Neural cell (in vitro differentiated cells): ENCODE data around the gene RETREG1.

Source experiments
- MXI1 ChIP-seq: fragments of 450-650 bp; conservative IDR thresholded peaks from 2 replicates; pipeline ENCODE4 v1.6.1; 2014; ENCODE audit warnings: antibody characterized with exemption, mild to moderate bottlenecking; ENCODE audit not compliant: poor library complexity, severe bottlenecking
- SMC3 ChIP-seq: fragments of 450-650 bp; conservative IDR thresholded peaks from 2 replicates; pipeline ENCODE4 v1.6.1; 2014; ENCODE audit warnings: antibody characterized with exemption, mild to moderate bottlenecking, moderate library complexity; ENCODE audit not compliant: poor library complexity
- TF ChIP-seq, protein P1 (sequence below): fragments of 450-650 bp; IDR thresholded peaks from 2 replicates; pipeline ENCODE4 v1.5.1; 2014; ENCODE audit warnings: antibody characterized with exemption, mild to moderate bottlenecking, moderate library complexity; ENCODE audit not compliant: poor library complexity, severe bottlenecking

DNA sequence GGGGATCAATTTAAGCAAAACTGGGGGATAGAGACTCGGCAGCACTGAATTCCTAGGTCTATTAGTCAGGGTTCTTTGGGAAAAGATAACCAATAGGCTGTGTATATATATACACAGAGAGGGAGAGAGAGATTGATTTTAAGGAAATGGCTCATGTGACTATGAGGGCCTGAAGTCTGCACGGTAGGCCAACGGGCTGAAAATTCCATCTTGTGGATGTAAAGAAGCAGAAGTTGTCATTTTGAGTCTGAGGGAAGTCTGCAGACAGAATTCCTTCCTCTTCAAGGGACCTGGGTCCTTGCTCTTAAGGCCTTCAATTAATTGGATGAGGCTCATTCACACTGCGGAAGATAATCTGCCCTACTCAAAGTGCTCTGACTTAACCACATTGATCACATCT is 91.1 kb downstream of the RETREG1 start:
- TF ChIP-seq MXI1 (no peak), SMC3 (no peak)
- TF ChIP-seq, protein P1, sequence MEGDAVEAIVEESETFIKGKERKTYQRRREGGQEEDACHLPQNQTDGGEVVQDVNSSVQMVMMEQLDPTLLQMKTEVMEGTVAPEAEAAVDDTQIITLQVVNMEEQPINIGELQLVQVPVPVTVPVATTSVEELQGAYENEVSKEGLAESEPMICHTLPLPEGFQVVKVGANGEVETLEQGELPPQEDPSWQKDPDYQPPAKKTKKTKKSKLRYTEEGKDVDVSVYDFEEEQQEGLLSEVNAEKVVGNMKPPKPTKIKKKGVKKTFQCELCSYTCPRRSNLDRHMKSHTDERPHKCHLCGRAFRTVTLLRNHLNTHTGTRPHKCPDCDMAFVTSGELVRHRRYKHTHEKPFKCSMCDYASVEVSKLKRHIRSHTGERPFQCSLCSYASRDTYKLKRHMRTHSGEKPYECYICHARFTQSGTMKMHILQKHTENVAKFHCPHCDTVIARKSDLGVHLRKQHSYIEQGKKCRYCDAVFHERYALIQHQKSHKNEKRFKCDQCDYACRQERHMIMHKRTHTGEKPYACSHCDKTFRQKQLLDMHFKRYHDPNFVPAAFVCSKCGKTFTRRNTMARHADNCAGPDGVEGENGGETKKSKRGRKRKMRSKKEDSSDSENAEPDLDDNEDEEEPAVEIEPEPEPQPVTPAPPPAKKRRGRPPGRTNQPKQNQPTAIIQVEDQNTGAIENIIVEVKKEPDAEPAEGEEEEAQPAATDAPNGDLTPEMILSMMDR, result no peak
